HG03378 (cell line): ENCODE measurements around the gene PANK2.

Experiments
- ATAC-seq: cut with Tn5 transposase; IDR thresholded peaks from one replicate; pipeline ENCODE4 v1.9.1; 2021; ENCODE audit warnings: mild to moderate bottlenecking, moderate library complexity; ENCODE audit not compliant: unreplicated experiment

PANK2 gene

GRCh38 chr20:3973705-3974104 lies 84.5 kb downstream of the PANK2 start:
- no peak for ATAC-seq

- ATAC-seq = no peak
Observed at GRCh38 chr20:3976511-3976910, 87.3 kb downstream of the PANK2 start.
